ENCODE results near the gene HAVCR2. TPM values are rescaled to one million over a fixed set of nuclear protein-coding genes. Genes with fewer than 3 reads are reported as not detected.

The HAVCR2 gene
- polyA plus RNA-seq, 1 donor, result 2.3 TPM

- Histone ChIP-seq H3K36me3 (ENCODE audit: control insufficient read depth, insufficient read depth, low read length) (no peaks in the 10 kb centered on the region), H3K9me3 (ENCODE audit: control insufficient read depth, low read depth, low read length) (no peaks in the 10 kb centered on the region), H3K4me1 (ENCODE audit: control insufficient read depth, insufficient read depth, low read length) (no peaks in the 10 kb centered on the region), H3K27ac (ENCODE audit: low read length) (no peak overlapping the region), H3K27me3 (ENCODE audit: control insufficient read depth, insufficient read depth, low read length) (no peaks in the 10 kb centered on the region), H3K4me3 (ENCODE audit: low read length) (no peak overlapping the region)
- no peak for DNase-seq
- WGBS (ENCODE audit: insufficient coverage, low lambda C conversion rate), result 100% methylated on average over 1 of the region's 3 CpGs
Observed at GRCh38 chr5:157088342-157088990, 20.4 kb downstream of the HAVCR2 start.

GRCh38 chr5:157086751-157087359 lies 22.0 kb downstream of the HAVCR2 start:
- no peaks in the 10 kb centered on the region for H3K27me3 ChIP-seq (ENCODE audit: control insufficient read depth, insufficient read depth, low read length)
- H3K4me3 ChIP-seq (ENCODE audit: low read length), result no peak overlapping the region
- no peak overlapping the region for H3K27ac ChIP-seq (ENCODE audit: low read length)
- H3K9me3 ChIP-seq (ENCODE audit: control insufficient read depth, low read depth, low read length), result no peaks in the 10 kb centered on the region
- no peak for DNase-seq
- WGBS (ENCODE audit: insufficient coverage, low lambda C conversion rate), result 100% methylated on average over 1 of the region's 8 CpGs
- H3K4me1 ChIP-seq (ENCODE audit: control insufficient read depth, insufficient read depth, low read length), result no peaks in the 10 kb centered on the region
- H3K36me3 ChIP-seq (ENCODE audit: control insufficient read depth, insufficient read depth, low read length), result no peaks in the 10 kb centered on the region

- WGBS (ENCODE audit: insufficient coverage, low lambda C conversion rate), result 100% methylated on average over 1 of the region's 4 CpGs
- no peaks in the 10 kb centered on the region for H3K4me1 ChIP-seq (ENCODE audit: control insufficient read depth, insufficient read depth, low read length)
- no peak for DNase-seq
- no peak overlapping the region for H3K27ac ChIP-seq (ENCODE audit: low read length)
- no peaks in the 10 kb centered on the region for H3K36me3 ChIP-seq (ENCODE audit: control insufficient read depth, insufficient read depth, low read length)
- H3K27me3 ChIP-seq (ENCODE audit: control insufficient read depth, insufficient read depth, low read length), result no peaks in the 10 kb centered on the region
- H3K9me3 ChIP-seq (ENCODE audit: control insufficient read depth, low read depth, low read length), result no peaks in the 10 kb centered on the region
- H3K4me3 ChIP-seq (ENCODE audit: low read length), result no peak overlapping the region
Observed at GRCh38 chr5:157085930-157086329, 22.9 kb downstream of the HAVCR2 start.

GRCh38 chr5:157080286-157080685 lies 28.6 kb downstream of the HAVCR2 start:
- no peaks in the 10 kb centered on the region for H3K36me3 ChIP-seq (ENCODE audit: control insufficient read depth, insufficient read depth, low read length)
- no peaks in the 10 kb centered on the region for H3K4me1 ChIP-seq (ENCODE audit: control insufficient read depth, insufficient read depth, low read length)
- no peak overlapping the region for H3K27ac ChIP-seq (ENCODE audit: low read length)
- H3K9me3 ChIP-seq (ENCODE audit: control insufficient read depth, low read depth, low read length), result no peaks in the 10 kb centered on the region
- H3K4me3 ChIP-seq (ENCODE audit: low read length), result no peak overlapping the region
- no peak for DNase-seq
- WGBS (ENCODE audit: insufficient coverage, low lambda C conversion rate), result no CpG with 5 or more reads among the region's 2 CpGs
- no peaks in the 10 kb centered on the region for H3K27me3 ChIP-seq (ENCODE audit: control insufficient read depth, insufficient read depth, low read length)

- no peaks in the 10 kb centered on the region for H3K4me1 ChIP-seq (ENCODE audit: control insufficient read depth, insufficient read depth, low read length)
- DNase-seq, result no peak
- H3K27me3 ChIP-seq (ENCODE audit: control insufficient read depth, insufficient read depth, low read length), result no peaks in the 10 kb centered on the region
- H3K4me3 ChIP-seq (ENCODE audit: low read length), result no peak overlapping the region
- WGBS (ENCODE audit: insufficient coverage, low lambda C conversion rate), result no CpG with 5 or more reads among the region's 4 CpGs
- no peak overlapping the region for H3K27ac ChIP-seq (ENCODE audit: low read length)
- no peaks in the 10 kb centered on the region for H3K36me3 ChIP-seq (ENCODE audit: control insufficient read depth, insufficient read depth, low read length)
- H3K9me3 ChIP-seq (ENCODE audit: control insufficient read depth, low read depth, low read length), result no peaks in the 10 kb centered on the region
Observed at GRCh38 chr5:157076558-157076957, 32.3 kb downstream of the HAVCR2 start.

- WGBS (ENCODE audit: insufficient coverage, low lambda C conversion rate), result 100% methylated on average over 1 of the region's 3 CpGs
- Histone ChIP-seq H3K4me3 (ENCODE audit: low read length) (no peak overlapping the region), H3K27me3 (ENCODE audit: control insufficient read depth, insufficient read depth, low read length) (no peaks in the 10 kb centered on the region), H3K27ac (ENCODE audit: low read length) (no peak overlapping the region), H3K4me1 (ENCODE audit: control insufficient read depth, insufficient read depth, low read length) (peaks cover 7% of the 10 kb centered on the region), H3K36me3 (ENCODE audit: control insufficient read depth, insufficient read depth, low read length) (no peaks in the 10 kb centered on the region), H3K9me3 (ENCODE audit: control insufficient read depth, low read depth, low read length) (no peaks in the 10 kb centered on the region)
- no peak for DNase-seq
Observed at GRCh38 chr5:157072508-157072907, 36.3 kb downstream of the HAVCR2 start.

- peak; percentile 69 to 86 for DNase-seq
Observed at GRCh38 chr5:157069949-157070348, 38.9 kb downstream of the HAVCR2 start.

GRCh38 chr5:157068785-157069184 lies 40.1 kb downstream of the HAVCR2 start:
- peaks cover 18% of the 10 kb centered on the region for H3K4me1 ChIP-seq (ENCODE audit: control insufficient read depth, insufficient read depth, low read length)
- H3K4me3 ChIP-seq (ENCODE audit: low read length), result no peak overlapping the region
- H3K36me3 ChIP-seq (ENCODE audit: control insufficient read depth, insufficient read depth, low read length), result no peaks in the 10 kb centered on the region
- peak overlapping the region; percentile 70 for H3K27ac ChIP-seq (ENCODE audit: low read length)
- H3K9me3 ChIP-seq (ENCODE audit: control insufficient read depth, low read depth, low read length), result no peaks in the 10 kb centered on the region
- no CpG with 5 or more reads among the region's 5 CpGs for WGBS (ENCODE audit: insufficient coverage, low lambda C conversion rate)
- H3K27me3 ChIP-seq (ENCODE audit: control insufficient read depth, insufficient read depth, low read length), result no peaks in the 10 kb centered on the region
- DNase-seq, result no peak

More at GRCh38 chr5:157069949-157070348, 38.9 kb downstream of the HAVCR2 start:
- Histone ChIP-seq H3K4me1 (ENCODE audit: control insufficient read depth, insufficient read depth, low read length) (peaks cover 11% of the 10 kb centered on the region), H3K9me3 (ENCODE audit: control insufficient read depth, low read depth, low read length) (no peaks in the 10 kb centered on the region), H3K27ac (ENCODE audit: low read length) (peak overlapping the region; percentile 70), H3K27me3 (ENCODE audit: control insufficient read depth, insufficient read depth, low read length) (no peaks in the 10 kb centered on the region), H3K36me3 (ENCODE audit: control insufficient read depth, insufficient read depth, low read length) (no peaks in the 10 kb centered on the region), H3K4me3 (ENCODE audit: low read length) (no peak overlapping the region)
- WGBS (ENCODE audit: insufficient coverage, low lambda C conversion rate), result 43% methylated on average over 1 of the region's 3 CpGs

- H3K36me3 ChIP-seq (ENCODE audit: control insufficient read depth, insufficient read depth, low read length), result no peaks in the 10 kb centered on the region
- H3K9me3 ChIP-seq (ENCODE audit: control insufficient read depth, low read depth, low read length), result no peaks in the 10 kb centered on the region
- no peaks in the 10 kb centered on the region for H3K27me3 ChIP-seq (ENCODE audit: control insufficient read depth, insufficient read depth, low read length)
- no peak overlapping the region for H3K27ac ChIP-seq (ENCODE audit: low read length)
- H3K4me1 ChIP-seq (ENCODE audit: control insufficient read depth, insufficient read depth, low read length), result peaks cover 22% of the 10 kb centered on the region
- H3K4me3 ChIP-seq (ENCODE audit: low read length), result no peak overlapping the region
- no CpG with 5 or more reads among the region's 5 CpGs for WGBS (ENCODE audit: insufficient coverage, low lambda C conversion rate)
- no peak for DNase-seq
Observed at GRCh38 chr5:157068339-157068738, 40.5 kb downstream of the HAVCR2 start.

- Histone ChIP-seq H3K9me3 (ENCODE audit: control insufficient read depth, low read depth, low read length) (no peaks in the 10 kb centered on the region), H3K36me3 (ENCODE audit: control insufficient read depth, insufficient read depth, low read length) (no peaks in the 10 kb centered on the region), H3K27ac (ENCODE audit: low read length) (no peak overlapping the region), H3K4me1 (ENCODE audit: control insufficient read depth, insufficient read depth, low read length) (peaks cover 22% of the 10 kb centered on the region), H3K4me3 (ENCODE audit: low read length) (no peak overlapping the region), H3K27me3 (ENCODE audit: control insufficient read depth, insufficient read depth, low read length) (no peaks in the 10 kb centered on the region)
- DNase-seq, result peak in 1 of 2 donors; percentile 58
- WGBS (ENCODE audit: insufficient coverage, low lambda C conversion rate), result no CpG with 5 or more reads among the region's 2 CpGs
Observed at GRCh38 chr5:157067005-157067404, 41.8 kb downstream of the HAVCR2 start.

- Histone ChIP-seq H3K36me3 (ENCODE audit: control insufficient read depth, insufficient read depth, low read length) (no peaks in the 10 kb centered on the region), H3K27me3 (ENCODE audit: control insufficient read depth, insufficient read depth, low read length) (no peaks in the 10 kb centered on the region), H3K9me3 (ENCODE audit: control insufficient read depth, low read depth, low read length) (no peaks in the 10 kb centered on the region), H3K4me1 (ENCODE audit: control insufficient read depth, insufficient read depth, low read length) (peaks cover 22% of the 10 kb centered on the region), H3K27ac (ENCODE audit: low read length) (no peak overlapping the region), H3K4me3 (ENCODE audit: low read length) (no peak overlapping the region)
- 29% methylated on average over 1 of the region's 2 CpGs for WGBS (ENCODE audit: insufficient coverage, low lambda C conversion rate)
- DNase-seq, result peak in 1 of 2 donors; percentile 50
Observed at GRCh38 chr5:157066080-157066479, 42.8 kb downstream of the HAVCR2 start.

Data from large intestine (tissue), 3 donors.